ENCODE data around the gene CDH24. TPM values are rescaled to one million over a fixed set of nuclear protein-coding genes. Genes with fewer than 3 reads are reported as not detected.

CDH24 gene
- total and polyA plus RNA-seq, 2 of the 13 experiments (the other 11 are each of a cell fraction or from before 2014, with no cell fraction given): 0.69 to 0.99 TPM

DNA sequence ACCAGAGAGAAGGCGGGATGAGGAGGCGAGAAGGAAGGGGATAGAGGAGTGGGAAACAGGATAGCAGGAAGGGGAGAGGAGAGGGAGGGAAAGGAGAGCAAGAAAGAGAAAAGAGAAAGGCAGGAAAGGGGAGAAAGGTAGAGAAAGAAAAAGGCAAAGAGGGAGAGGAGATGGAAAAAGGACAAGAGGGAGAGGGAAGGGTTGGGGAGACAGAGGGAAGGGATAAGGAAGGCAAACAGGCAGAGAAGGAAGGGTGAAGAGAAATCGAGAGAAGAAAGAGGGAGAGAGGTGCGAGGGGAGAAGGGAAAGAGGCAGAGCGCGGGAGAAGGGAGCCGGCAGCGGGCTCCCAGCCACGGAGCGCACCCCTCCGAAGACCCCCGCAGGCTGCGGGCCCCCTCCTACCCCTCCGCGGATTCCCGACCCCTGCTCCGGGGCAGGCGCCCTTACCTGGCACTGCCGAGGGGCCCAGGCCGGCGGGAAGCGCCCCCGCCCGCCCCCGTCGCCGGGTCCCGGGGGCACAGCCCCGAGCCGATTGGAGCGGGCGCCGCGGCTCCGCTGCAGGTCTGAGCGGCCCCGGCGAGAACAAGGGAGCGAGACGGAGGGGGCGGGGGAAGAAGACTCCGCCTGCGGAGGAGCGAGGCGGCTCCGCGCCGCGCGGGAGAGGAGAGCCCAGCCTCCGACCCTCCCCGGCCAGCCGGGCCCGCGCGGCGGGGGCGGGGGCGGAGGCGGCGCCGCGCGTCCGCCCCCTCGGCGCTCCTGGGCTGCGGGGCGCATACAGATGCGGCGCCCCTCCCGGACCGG, at the start of gene CDH24 (continued):
- no peak for TF ChIP-seq NKX3-1 (CRISPR knock-in tag; IDR thresholded peaks at IDR 0.05)
- TF ChIP-seq FOXK2 (IDR thresholded peaks at IDR 0.05): peak; percentile 56; the same call in 1 of the 2 replicates
- TF ChIP-seq ZNF329 (CRISPR knock-in tag; IDR thresholded peaks at IDR 0.05; ENCODE audit: low read depth): 0 out of 2 replicates have a peak, but pooled peaks have one; percentile 54
- TF ChIP-seq, protein P1, sequence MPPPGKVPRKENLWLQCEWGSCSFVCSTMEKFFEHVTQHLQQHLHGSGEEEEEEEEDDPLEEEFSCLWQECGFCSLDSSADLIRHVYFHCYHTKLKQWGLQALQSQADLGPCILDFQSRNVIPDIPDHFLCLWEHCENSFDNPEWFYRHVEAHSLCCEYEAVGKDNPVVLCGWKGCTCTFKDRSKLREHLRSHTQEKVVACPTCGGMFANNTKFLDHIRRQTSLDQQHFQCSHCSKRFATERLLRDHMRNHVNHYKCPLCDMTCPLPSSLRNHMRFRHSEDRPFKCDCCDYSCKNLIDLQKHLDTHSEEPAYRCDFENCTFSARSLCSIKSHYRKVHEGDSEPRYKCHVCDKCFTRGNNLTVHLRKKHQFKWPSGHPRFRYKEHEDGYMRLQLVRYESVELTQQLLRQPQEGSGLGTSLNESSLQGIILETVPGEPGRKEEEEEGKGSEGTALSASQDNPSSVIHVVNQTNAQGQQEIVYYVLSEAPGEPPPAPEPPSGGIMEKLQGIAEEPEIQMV (CRISPR knock-in tag; IDR thresholded peaks at IDR 0.05; ENCODE audit: low read depth): no peak; the same call in 1 of the 2 replicates
- no peak for TF ChIP-seq MXD4 (CRISPR knock-in tag; IDR thresholded peaks at IDR 0.05)
- TF ChIP-seq HNRNPK (IDR thresholded peaks at IDR 0.05; ENCODE audit: low read depth, low read length, poor library complexity, severe bottlenecking): peak; percentile 93
- TF ChIP-seq MBD4 (IDR thresholded peaks at IDR 0.05; ENCODE audit: borderline replicate concordance, low read length): no peak
- TF ChIP-seq ARNT2 (CRISPR knock-in tag; IDR thresholded peaks at IDR 0.05; ENCODE audit: low read depth): no peak
- TF ChIP-seq NR2F6 (IDR thresholded peaks at IDR 0.05): no peak
- no peak for TF ChIP-seq NR2F6 (CRISPR knock-in tag; IDR thresholded peaks at IDR 0.05)
- TF ChIP-seq, protein P2, sequence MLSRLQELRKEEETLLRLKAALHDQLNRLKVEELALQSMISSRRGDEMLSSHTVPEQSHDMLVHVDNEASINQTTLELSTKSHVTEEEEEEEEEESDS (CRISPR knock-in tag; IDR thresholded peaks at IDR 0.05; ENCODE audit: borderline replicate concordance): no peak
- TF ChIP-seq ZNF574 (CRISPR knock-in tag; IDR thresholded peaks at IDR 0.05): no peak
- no peak for TF ChIP-seq GABPB1 (CRISPR knock-in tag; IDR thresholded peaks at IDR 0.05)
- peak; percentile 92; the same call in 1 of the 2 replicates for TF ChIP-seq IKZF1 (IDR thresholded peaks at IDR 0.05)
- TF ChIP-seq ZNF546 (CRISPR knock-in tag; conservative IDR thresholded peaks at IDR 0.05): no peak
- no peak for TF ChIP-seq FIP1L1 (IDR thresholded peaks at IDR 0.05; ENCODE audit: borderline replicate concordance, insufficient read depth, low read depth, low read length)
